ENCODE results near the gene MT3. TPM values are rescaled to one million over a fixed set of nuclear protein-coding genes. Genes with fewer than 3 reads are reported as not detected.
A peak's percentile ranks its signal among the peaks of the same experiment; 100 is the strongest.
"Not testable (repeated sequence)": the region's sequence is repeated elsewhere in the genome, so short reads cannot be mapped to it uniquely, and the experiment has no call there.

MT3 gene
- total RNA-seq, 1 donor from 2014 or later: 0.77 TPM

DNA sequence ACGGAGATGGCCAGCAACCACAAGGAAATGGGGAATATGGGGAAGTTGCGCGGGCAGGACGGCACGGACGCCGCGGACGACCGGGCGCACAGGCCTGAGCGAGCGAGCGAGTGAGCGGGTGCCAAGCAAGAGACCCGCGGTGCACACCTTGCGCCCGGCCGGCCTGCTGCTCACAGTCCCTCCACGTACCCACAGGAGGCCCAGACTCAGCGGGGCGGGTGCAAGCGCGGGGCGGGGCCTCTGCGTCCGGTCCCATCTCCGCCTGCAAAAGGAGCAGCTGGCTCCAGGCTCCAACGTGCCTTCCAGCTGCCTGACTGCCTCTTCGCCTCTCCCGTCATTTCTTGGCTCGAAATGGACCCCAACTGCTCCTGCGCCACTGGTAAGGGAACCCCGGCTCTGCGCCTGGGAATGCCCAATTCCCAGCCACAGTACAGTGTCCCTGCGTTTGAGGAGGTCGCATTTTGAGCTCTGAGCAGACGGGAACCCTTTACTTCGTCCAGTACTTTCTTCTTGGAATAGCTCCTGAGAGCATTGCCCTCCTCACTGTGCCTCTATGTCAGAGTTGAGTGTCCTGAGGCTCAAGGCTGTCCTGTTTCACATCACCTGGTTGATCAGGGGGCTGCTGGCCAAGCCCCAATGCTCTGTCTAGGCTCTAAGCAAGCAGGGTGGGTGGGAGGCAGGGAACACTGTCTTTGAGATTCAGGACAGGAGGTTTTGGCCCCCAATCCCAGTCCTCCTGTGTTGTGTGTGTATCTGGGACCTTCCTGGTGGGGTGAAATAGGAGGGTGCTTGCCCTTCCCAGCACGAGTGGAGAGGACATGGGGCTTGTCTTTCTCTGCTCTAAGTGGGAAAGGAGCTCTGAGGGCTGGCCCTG lies 28.1 kb downstream of the MT3 start:
- H3K4me1 Mint-ChIP-seq (ENCODE audit: low read depth): peaks cover 34% of the 10 kb centered on the region

DNA sequence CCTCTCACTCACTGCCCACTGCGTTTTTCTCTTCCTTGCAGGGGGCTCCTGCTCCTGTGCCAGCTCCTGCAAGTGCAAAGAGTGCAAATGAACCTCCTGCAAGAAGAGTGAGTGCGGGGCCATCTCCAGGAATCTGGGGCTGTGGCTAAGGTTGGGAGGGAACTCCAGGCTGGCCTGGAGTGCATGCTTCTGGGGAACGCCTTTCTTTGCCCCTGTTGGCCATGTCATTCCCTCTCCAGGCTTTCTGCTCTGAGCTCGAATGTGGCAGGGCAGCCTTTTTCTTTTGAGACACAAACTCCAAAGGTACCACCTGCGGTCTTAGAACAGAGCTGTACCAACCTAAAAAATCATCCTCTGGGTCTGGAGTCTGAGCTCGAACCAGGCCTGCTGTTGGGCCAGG lies 28.8 kb downstream of the MT3 start:
- Mint-ChIP-seq H3K4me1 (ENCODE audit: low read depth) (peaks cover 32% of the 10 kb centered on the region), H3K4me3 (ENCODE audit: unreplicated experiment) (no peak overlapping the region), H3K9me3 (ENCODE audit: low read depth) (no peaks in the 10 kb centered on the region), H3K27ac (ENCODE audit: unreplicated experiment) (no peak overlapping the region), H3K27me3 (ENCODE audit: low read depth) (peaks cover 2% of the 10 kb centered on the region), H3K36me3 (ENCODE audit: low read depth) (no peaks in the 10 kb centered on the region)
- DNase-seq (ENCODE audit: low spot score): no peak
- TF ChIP-seq, protein P1, sequence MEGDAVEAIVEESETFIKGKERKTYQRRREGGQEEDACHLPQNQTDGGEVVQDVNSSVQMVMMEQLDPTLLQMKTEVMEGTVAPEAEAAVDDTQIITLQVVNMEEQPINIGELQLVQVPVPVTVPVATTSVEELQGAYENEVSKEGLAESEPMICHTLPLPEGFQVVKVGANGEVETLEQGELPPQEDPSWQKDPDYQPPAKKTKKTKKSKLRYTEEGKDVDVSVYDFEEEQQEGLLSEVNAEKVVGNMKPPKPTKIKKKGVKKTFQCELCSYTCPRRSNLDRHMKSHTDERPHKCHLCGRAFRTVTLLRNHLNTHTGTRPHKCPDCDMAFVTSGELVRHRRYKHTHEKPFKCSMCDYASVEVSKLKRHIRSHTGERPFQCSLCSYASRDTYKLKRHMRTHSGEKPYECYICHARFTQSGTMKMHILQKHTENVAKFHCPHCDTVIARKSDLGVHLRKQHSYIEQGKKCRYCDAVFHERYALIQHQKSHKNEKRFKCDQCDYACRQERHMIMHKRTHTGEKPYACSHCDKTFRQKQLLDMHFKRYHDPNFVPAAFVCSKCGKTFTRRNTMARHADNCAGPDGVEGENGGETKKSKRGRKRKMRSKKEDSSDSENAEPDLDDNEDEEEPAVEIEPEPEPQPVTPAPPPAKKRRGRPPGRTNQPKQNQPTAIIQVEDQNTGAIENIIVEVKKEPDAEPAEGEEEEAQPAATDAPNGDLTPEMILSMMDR (IDR thresholded peaks at IDR 0.05): no peak

More for the DNA sequence above, 28.1 kb downstream of the MT3 start:
- TF ChIP-seq, protein P1 (IDR thresholded peaks at IDR 0.05): no peak
- H3K4me3 Mint-ChIP-seq (ENCODE audit: unreplicated experiment): peak overlapping the region; percentile 55
- no peak for DNase-seq (ENCODE audit: low spot score)
- no peaks in the 10 kb centered on the region for H3K36me3 Mint-ChIP-seq (ENCODE audit: low read depth)
- H3K27me3 Mint-ChIP-seq (ENCODE audit: low read depth): peaks cover 2% of the 10 kb centered on the region
- H3K27ac Mint-ChIP-seq (ENCODE audit: unreplicated experiment): no peak overlapping the region
- no peaks in the 10 kb centered on the region for H3K9me3 Mint-ChIP-seq (ENCODE audit: low read depth)

DNA sequence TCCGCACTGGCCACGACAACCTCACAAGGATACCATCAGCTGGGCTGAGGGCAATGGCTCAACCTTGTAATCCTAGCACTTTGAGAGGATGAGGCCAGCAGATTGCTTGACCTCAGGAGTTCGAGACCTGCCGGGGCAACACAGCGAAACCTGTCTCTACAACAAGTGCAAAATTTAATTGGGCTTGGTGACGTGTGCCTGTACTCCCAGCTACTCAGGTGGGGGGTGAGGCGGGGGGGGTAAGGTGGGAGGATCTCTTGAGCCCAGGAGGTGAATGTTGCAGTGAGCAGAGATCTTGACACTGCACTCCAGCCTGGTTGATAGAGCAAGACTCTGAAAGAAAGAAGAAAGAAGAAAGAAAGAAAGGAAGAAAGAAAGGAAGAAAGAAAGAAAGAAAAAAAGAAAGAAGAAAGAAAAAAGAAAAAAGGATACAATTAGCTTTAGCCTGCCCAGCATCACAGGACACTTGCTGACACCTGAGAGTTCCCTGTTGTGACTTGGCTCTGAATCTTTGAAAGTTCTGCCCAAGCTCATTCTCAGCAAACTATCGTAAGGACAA lies 31.1 kb downstream of the MT3 start:
- TF ChIP-seq, protein P1 (IDR thresholded peaks at IDR 0.05): no peak
- peaks cover 18% of the 10 kb centered on the region for H3K4me1 Mint-ChIP-seq (ENCODE audit: low read depth)
- H3K9me3 Mint-ChIP-seq (ENCODE audit: low read depth): no peaks in the 10 kb centered on the region
- peaks cover 2% of the 10 kb centered on the region for H3K27me3 Mint-ChIP-seq (ENCODE audit: low read depth)
- no peak for DNase-seq (ENCODE audit: low spot score)
- no peaks in the 10 kb centered on the region for H3K36me3 Mint-ChIP-seq (ENCODE audit: low read depth)
- no peak overlapping the region for H3K27ac Mint-ChIP-seq (ENCODE audit: unreplicated experiment)
- no peak overlapping the region for H3K4me3 Mint-ChIP-seq (ENCODE audit: unreplicated experiment)

DNA sequence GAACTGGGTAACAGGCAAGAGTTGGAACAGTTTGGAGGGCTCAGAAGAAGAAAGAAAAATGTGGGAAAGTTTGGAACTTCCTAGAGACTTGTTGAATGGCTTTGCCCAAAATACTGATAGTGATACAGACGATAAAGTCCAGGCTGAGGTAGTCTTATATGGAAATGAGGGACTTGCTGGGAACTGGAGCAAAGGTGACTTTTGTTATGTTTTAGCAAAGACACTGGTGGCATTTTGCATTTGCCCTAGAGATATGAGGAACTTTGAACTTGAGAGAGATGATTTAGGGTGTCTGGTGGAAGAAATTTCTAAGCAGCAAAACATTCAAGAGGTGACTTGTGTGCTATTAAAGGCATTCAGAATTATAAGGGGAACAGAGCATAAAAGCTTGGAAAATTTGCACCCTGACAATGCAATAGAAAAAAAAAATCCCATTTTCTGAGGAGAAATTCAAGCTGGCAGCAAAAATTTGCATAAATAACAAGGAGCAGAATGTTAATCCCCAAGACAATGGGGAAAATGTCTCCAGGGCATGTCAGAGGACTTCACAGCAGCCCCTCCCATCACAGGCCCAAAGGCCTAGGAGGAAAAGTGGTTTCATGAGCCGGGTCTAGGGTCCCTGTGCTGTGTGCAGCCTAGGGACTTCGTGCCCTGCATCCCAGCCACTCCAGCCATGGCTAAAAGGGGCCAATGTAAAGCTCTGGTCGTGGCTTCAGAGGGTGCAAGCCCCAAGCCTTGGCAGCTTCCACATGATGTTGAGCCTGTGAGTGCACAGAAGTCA lies 32.5 kb downstream of the MT3 start:
- not testable (repeated sequence) for DNase-seq (ENCODE audit: low spot score)
- peaks cover 31% of the 10 kb centered on the region for H3K4me1 Mint-ChIP-seq (ENCODE audit: low read depth)

DNA sequence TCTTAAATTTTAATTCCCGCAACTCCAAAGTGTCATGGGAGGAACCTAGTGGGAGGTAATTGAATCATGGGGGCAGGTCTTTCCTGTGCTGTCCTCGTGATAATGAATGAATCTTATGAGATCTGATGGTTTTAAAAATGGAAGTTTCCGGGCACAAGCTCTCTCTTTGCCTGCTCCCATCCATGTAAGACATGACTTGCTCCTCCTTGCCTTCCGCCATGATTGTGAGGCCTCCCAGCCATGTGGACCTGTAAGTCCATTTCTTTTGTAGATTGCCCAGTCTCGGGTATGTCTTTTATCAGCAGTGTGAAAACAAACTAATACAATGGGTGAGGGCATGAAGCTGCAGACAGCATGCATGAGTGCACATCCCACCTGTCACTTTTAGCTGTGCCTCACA lies 33.9 kb downstream of the MT3 start:
- H3K9me3 Mint-ChIP-seq (ENCODE audit: low read depth); H3K27ac Mint-ChIP-seq (ENCODE audit: unreplicated experiment); H3K27me3 Mint-ChIP-seq (ENCODE audit: low read depth); DNase-seq (ENCODE audit: low spot score); H3K36me3 Mint-ChIP-seq (ENCODE audit: low read depth); H3K4me3 Mint-ChIP-seq (ENCODE audit: unreplicated experiment): not testable (repeated sequence)
- H3K4me1 Mint-ChIP-seq (ENCODE audit: low read depth): peaks cover 34% of the 10 kb centered on the region

More for the DNA sequence above, 32.5 kb downstream of the MT3 start:
- H3K27ac Mint-ChIP-seq (ENCODE audit: unreplicated experiment); H3K36me3 Mint-ChIP-seq (ENCODE audit: low read depth); H3K27me3 Mint-ChIP-seq (ENCODE audit: low read depth); H3K4me3 Mint-ChIP-seq (ENCODE audit: unreplicated experiment); H3K9me3 Mint-ChIP-seq (ENCODE audit: low read depth): not testable (repeated sequence)

DNA sequence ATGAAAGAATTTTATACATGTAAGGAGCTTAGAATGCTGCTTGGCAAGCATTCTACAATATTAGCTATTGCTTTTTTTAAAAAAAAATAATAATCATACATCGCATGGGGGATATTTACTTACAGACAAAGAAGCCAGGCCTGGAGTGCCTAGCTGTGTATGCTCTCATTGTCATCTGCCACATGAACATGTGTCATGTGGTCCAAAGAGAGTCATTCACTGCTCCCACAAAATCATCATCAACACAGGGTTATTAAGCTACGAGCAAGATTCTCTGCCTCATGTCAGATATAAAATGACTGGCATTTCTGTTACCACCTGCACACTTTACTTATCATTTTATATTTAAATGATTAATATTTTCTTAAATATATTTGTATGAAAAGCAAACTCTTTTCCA lies 34.3 kb downstream of the MT3 start:
- no peaks in the 10 kb centered on the region for H3K9me3 Mint-ChIP-seq (ENCODE audit: low read depth)
- DNase-seq (ENCODE audit: low spot score): no peak
- H3K4me3 Mint-ChIP-seq (ENCODE audit: unreplicated experiment): no peak overlapping the region
- H3K36me3 Mint-ChIP-seq (ENCODE audit: low read depth): no peaks in the 10 kb centered on the region
- H3K4me1 Mint-ChIP-seq (ENCODE audit: low read depth): peaks cover 36% of the 10 kb centered on the region
- H3K27me3 Mint-ChIP-seq (ENCODE audit: low read depth): no peaks in the 10 kb centered on the region
- TF ChIP-seq, protein P1 (IDR thresholded peaks at IDR 0.05): no peak
- no peak overlapping the region for H3K27ac Mint-ChIP-seq (ENCODE audit: unreplicated experiment)
